PC-3 (cell line): ENCODE results near the gene BRAT1. TPM values are rescaled to one million over a fixed set of nuclear protein-coding genes. Genes with fewer than 3 reads are reported as not detected.
A peak's percentile ranks its signal among the peaks of the same experiment; 100 is the strongest.
"Not testable (repeated sequence)": the region's sequence is repeated elsewhere in the genome, so short reads cannot be mapped to it uniquely, and the experiment has no call there.

Experiments
- ATAC-seq: fragments of 200-7000 bp; cut with Tn5 transposase; 2 replicates; pipeline ENCODE4 v1.9.1; 2020; ENCODE audit warnings: mild to moderate bottlenecking, moderate library complexity
- BruUV-seq: library from RNA; stranded (reverse); fragments of 400-500 nt; replicated peaks from 2 replicates; lab custom pipeline; 2021; lab: Mats Ljungman, UMichigan
- CTCF ChIA-PET: fragments of 300-600 bp; sonication (Branson Sonifier 250); formaldehyde crosslinking; loops from one replicate; lab custom pipeline; 2022; ENCODE audit warnings: antibody characterized with exemption; lab: Charles Lee
- POLR2A ChIA-PET: fragments of 300-600 bp; sonication (Branson Sonifier 250); formaldehyde crosslinking; loops from one replicate; lab custom pipeline; 2022; ENCODE audit warnings: antibody characterized with exemption; ENCODE audit not compliant: unreplicated experiment; lab: Charles Lee
- DNase-seq: peaks from one replicate; pipeline ENCODE4 v3.0.0-alpha.2; 2015
- H2AFZ ChIP-seq: fragments of 300-600 bp; sonication (generic); 2 replicates; pipeline ENCODE4 v1.6.0; 2016; ENCODE audit warnings: antibody characterized with exemption, low read length
- H3F3A ChIP-seq: fragments of 300-600 bp; sonication (generic); one replicate; pipeline ENCODE4 v1.6.0; 2017; ENCODE audit warnings: antibody characterized with exemption, low read length, control low read depth, mild to moderate bottlenecking; ENCODE audit not compliant: unreplicated experiment
- H3K27ac ChIP-seq: fragments of 300-600 bp; sonication (generic); 2 replicates; pipeline ENCODE4 v1.5.1; 2016; ENCODE audit warnings: mild to moderate bottlenecking, low read length
- H3K27me3 ChIP-seq: fragments of 300-600 bp; sonication (generic); 2 replicates; pipeline ENCODE4 v1.6.1; 2016; ENCODE audit warnings: low read length, mixed read lengths
- H3K36me3 ChIP-seq: fragments of 300-600 bp; sonication (generic); 2 replicates; pipeline ENCODE4 v1.6.1; 2016; ENCODE audit warnings: low read depth, mixed run types, low read length, mixed read lengths
- H3K4me1 ChIP-seq: fragments of 300-600 bp; sonication (generic); 2 replicates; pipeline ENCODE4 v1.5.1; 2016; ENCODE audit warnings: low read length; ENCODE audit not compliant: insufficient read depth
- H3K4me2 ChIP-seq: fragments of 300-600 bp; sonication (generic); 2 replicates; pipeline ENCODE4 v1.6.0; 2016; ENCODE audit warnings: low read length
- H3K4me3 ChIP-seq: fragments of 300-600 bp; sonication (generic); 2 replicates; pipeline ENCODE4 v1.5.1; 2016; ENCODE audit warnings: mild to moderate bottlenecking, low read length, mixed read lengths
- H3K79me2 ChIP-seq: fragments of 300-600 bp; sonication (generic); 2 replicates; pipeline ENCODE4 v1.6.1; 2017; ENCODE audit warnings: low read length, mixed read lengths
- H3K9ac ChIP-seq: fragments of 300-600 bp; sonication (generic); 2 replicates; pipeline ENCODE4 v1.6.0; 2016; ENCODE audit warnings: mild to moderate bottlenecking, low read length
- H3K9me2 ChIP-seq: fragments of 300-600 bp; sonication (generic); replicated peaks from 2 replicates; pipeline ENCODE4 v1.6.1; 2016; ENCODE audit warnings: mixed run types, low read length, mixed read lengths
- H3K9me3 ChIP-seq: fragments of 300-600 bp; sonication (generic); 2 replicates; pipeline ENCODE4 v1.6.1; 2016; ENCODE audit warnings: low read length, mixed read lengths
- H4K20me1 ChIP-seq: fragments of 300-600 bp; sonication (generic); 2 replicates; pipeline ENCODE4 v1.6.1; 2016; ENCODE audit warnings: low read length, mixed read lengths
- EZH2 ChIP-seq: fragments of 300-600 bp; sonication (generic); IDR thresholded peaks from one replicate; pipeline ENCODE4 v1.6.1; 2017; ENCODE audit warnings: antibody characterized with exemption, mild to moderate bottlenecking, low read length; ENCODE audit not compliant: unreplicated experiment
- EZH2phosphoT487 ChIP-seq: fragments of 300-600 bp; sonication (generic); IDR thresholded peaks from 2 replicates; pipeline ENCODE4 v1.6.1; 2018; ENCODE audit warnings: mild to moderate bottlenecking, antibody characterized with exemption, low read length, borderline replicate concordance
- intact Hi-C: fragments of 100-400 bp; cut with micrococcal nuclease; formaldehyde crosslinking; loops from 2 replicates; pipeline ENCODE4 v1.9.0; 2023
- total RNA-seq: library from RNA; depleted of rRNA; stranded (reverse); fragments of >200 nt; gene quantifications from 2 replicates; pipeline ENCODE4 v1.2.3, GENCODE V29; 2014
- TF ChIP-seq, protein P1 (sequence below): fragments of 300-600 bp; sonication (generic); conservative IDR thresholded peaks from 2 replicates; pipeline ENCODE4 v1.5.1; 2017; ENCODE audit warnings: antibody characterized with exemption, low read depth, mild to moderate bottlenecking, low read length

The BRAT1 gene
- total RNA-seq, 1 experiment from 2014 or later: 65.2 TPM

DNA sequence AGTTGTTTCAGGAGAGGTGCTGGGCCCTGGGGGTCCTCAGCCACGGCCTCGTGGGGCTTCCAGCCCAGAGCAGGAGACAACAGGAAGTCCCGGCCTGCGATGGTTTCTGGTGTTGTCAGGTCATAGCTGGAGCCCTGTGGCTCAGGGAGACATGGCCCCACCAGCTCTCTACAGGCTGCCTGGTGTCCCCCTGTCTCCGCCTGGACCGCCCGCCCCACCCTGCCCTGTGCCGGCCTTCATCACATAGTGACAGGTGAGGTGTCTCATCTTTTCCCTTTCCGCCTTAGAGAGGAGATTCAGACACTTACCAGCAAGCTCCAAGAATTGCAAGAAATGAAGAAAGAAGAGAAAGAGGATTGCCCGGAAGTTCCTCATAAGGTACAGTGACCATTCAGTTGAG is 39.3 kb upstream of the BRAT1 start:
- CTCF ChIA-PET: no interaction called here
- TF ChIP-seq, protein P1, sequence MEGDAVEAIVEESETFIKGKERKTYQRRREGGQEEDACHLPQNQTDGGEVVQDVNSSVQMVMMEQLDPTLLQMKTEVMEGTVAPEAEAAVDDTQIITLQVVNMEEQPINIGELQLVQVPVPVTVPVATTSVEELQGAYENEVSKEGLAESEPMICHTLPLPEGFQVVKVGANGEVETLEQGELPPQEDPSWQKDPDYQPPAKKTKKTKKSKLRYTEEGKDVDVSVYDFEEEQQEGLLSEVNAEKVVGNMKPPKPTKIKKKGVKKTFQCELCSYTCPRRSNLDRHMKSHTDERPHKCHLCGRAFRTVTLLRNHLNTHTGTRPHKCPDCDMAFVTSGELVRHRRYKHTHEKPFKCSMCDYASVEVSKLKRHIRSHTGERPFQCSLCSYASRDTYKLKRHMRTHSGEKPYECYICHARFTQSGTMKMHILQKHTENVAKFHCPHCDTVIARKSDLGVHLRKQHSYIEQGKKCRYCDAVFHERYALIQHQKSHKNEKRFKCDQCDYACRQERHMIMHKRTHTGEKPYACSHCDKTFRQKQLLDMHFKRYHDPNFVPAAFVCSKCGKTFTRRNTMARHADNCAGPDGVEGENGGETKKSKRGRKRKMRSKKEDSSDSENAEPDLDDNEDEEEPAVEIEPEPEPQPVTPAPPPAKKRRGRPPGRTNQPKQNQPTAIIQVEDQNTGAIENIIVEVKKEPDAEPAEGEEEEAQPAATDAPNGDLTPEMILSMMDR: no peak
- TF ChIP-seq EZH2phosphoT487: no peak
- no peak for TF ChIP-seq EZH2
- no peaks in the 10 kb centered on the region for H4K20me1 ChIP-seq
- H3K9ac ChIP-seq: no peak overlapping the region
- H3K4me3 ChIP-seq: no peak overlapping the region
- no peaks in the 10 kb centered on the region for H3K79me2 ChIP-seq
- no peaks in the 10 kb centered on the region for H3K9me3 ChIP-seq
- no peaks in the 10 kb centered on the region for H3K4me1 ChIP-seq
- DNase-seq (no peak), ATAC-seq (no peak)
- no peak overlapping the region for H3K27ac ChIP-seq
- BruUV-seq: no TSS peak
- no peaks in the 10 kb centered on the region for H3F3A ChIP-seq
- no peak overlapping the region for H2AFZ ChIP-seq
- POLR2A ChIA-PET: no interaction called here
- no peaks in the 10 kb centered on the region for H3K27me3 ChIP-seq
- no peak overlapping the region for H3K4me2 ChIP-seq
- intact Hi-C loops: no loop called here
- H3K9me2 ChIP-seq: no peaks in the 10 kb centered on the region
- 0 out of 2 replicates have a peak, but pooled peaks cover 5% of the 10 kb centered on the region for H3K36me3 ChIP-seq

DNA sequence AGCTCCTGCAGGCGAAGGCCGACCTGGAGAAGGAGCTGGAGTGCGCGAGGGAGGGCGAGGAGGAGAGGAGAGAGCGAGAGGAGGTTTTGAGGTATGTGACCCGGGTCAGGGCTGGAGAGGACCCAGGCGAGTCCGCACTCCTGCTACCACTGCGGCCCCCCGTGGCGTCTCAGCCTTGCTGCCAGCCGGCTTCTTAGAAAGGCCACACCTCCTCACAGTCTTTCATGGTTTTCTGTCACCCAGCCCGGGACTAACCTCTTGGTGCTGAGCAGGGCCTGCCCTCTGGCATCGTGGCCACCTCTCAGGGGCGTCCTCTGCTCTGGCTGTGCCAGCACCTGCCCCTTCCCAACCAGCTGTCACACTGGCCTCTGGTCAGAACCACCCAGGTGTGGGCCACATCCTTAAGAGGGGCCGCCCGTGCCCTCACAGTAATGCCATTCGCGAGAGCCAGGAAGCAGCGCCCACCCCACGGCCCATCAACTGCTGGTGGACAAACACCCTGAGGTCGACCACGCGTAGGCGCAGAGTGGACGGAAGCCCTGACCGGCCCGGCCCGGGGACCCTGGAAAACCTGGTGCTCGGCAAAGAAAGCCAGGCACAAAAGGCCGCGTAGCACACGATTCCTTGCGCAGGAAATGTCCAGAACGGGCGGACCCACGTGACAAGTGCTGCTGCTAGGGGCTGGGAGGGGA is 37.9 kb upstream of the BRAT1 start:
- Histone ChIP-seq H3K27ac (no peak overlapping the region), H4K20me1 (no peaks in the 10 kb centered on the region), H3K27me3 (no peaks in the 10 kb centered on the region), H3F3A (no peaks in the 10 kb centered on the region), H3K9me2 (no peaks in the 10 kb centered on the region), H3K4me1 (no peaks in the 10 kb centered on the region), H3K9ac (no peak overlapping the region), H3K4me2 (no peak overlapping the region), H2AFZ (no peak overlapping the region), H3K9me3 (no peaks in the 10 kb centered on the region), H3K36me3 (no peaks in the 10 kb centered on the region), H3K79me2 (no peaks in the 10 kb centered on the region), H3K4me3 (no peak overlapping the region)
- ChIA-PET CTCF (no interaction called here), POLR2A (no interaction called here)
- no TSS peak for BruUV-seq
- TF ChIP-seq EZH2 (no peak), EZH2phosphoT487 (no peak)
- TF ChIP-seq, protein P1: no peak
- intact Hi-C loops: no loop called here
- ATAC-seq (no peak), DNase-seq (no peak)

DNA sequence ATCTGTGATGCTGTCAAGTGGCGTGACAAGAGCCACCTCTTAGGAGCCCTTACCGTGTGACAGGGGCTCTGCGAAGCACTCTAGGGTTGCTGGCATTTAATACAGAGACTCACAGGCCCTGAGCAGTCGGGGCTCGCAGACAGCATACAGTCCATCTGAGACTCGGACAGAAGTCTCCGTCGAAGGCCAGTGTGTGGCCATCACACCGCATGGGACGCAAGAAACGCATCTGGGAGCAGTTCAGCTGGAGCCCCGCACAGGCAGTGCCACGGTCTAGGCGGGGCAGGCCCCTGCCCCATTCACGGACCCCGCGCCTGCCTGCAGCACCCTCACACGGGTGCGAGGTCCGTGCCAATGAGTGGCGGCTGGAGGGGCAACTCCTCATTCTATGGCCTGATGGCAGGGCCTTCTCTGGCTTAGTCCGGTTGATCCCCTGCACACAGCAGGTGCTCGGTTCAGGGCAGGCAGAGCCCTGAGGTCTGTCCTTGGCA is 37.1 kb upstream of the BRAT1 start:
- TF ChIP-seq, protein P1: no peak
- TF ChIP-seq EZH2 (no peak), EZH2phosphoT487 (no peak)
- no peaks in the 10 kb centered on the region for H3K79me2 ChIP-seq
- POLR2A ChIA-PET: no interaction called here
- no peaks in the 10 kb centered on the region for H4K20me1 ChIP-seq
- H3K36me3 ChIP-seq: no peaks in the 10 kb centered on the region
- H3K4me2 ChIP-seq: no peak overlapping the region
- H3K4me1 ChIP-seq: no peaks in the 10 kb centered on the region
- H2AFZ ChIP-seq: no peak overlapping the region
- no peak for DNase-seq
- no peak for ATAC-seq
- CTCF ChIA-PET: no interaction called here
- no TSS peak for BruUV-seq
- H3K9me3 ChIP-seq: no peaks in the 10 kb centered on the region
- H3K9ac ChIP-seq: no peak overlapping the region
- H3K27ac ChIP-seq: no peak overlapping the region
- no peak overlapping the region for H3K4me3 ChIP-seq
- H3F3A ChIP-seq: no peaks in the 10 kb centered on the region
- intact Hi-C loops: no loop called here
- no peaks in the 10 kb centered on the region for H3K27me3 ChIP-seq
- no peaks in the 10 kb centered on the region for H3K9me2 ChIP-seq

DNA sequence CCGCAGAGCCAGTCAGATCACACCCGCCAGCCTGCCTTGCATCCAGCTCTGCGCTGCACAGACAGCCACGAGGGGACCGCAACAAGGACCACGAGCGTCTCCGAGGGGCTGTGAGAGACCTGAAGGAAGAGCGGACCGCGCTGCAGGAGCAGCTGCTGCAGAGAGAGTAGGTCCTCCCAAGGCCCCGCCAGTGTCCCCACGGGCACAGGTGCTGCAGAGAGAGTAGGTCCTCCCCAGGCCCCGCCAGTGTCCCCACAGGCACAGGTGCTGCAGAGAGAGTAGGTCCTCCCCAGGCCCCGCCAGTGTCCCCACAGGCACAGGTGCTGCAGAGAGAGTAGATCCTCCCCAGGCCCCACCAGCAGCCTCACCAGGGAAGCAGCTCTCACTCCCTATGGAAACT is 34.6 kb upstream of the BRAT1 start:
- H3F3A ChIP-seq, intact Hi-C loops, H3K36me3 ChIP-seq, H3K27me3 ChIP-seq, H3K9ac ChIP-seq, DNase-seq, H3K4me1 ChIP-seq, H3K79me2 ChIP-seq, H3K27ac ChIP-seq, H3K4me3 ChIP-seq, H4K20me1 ChIP-seq, H3K9me2 ChIP-seq, H3K9me3 ChIP-seq, H2AFZ ChIP-seq, BruUV-seq, CTCF ChIA-PET, H3K4me2 ChIP-seq: not testable (repeated sequence)
- POLR2A ChIA-PET: interaction anchor here (0.6 kb wide), 1 partner anchor 109 kb away, joined by 3 read pairs; no protein-coding TSS in a partner anchor
- ATAC-seq: peak; percentile 51
